Right renal cortex interstitium (tissue), 3 donors: Measurements from ENCODE around the gene NOS3. TPM values are rescaled to one million over a fixed set of nuclear protein-coding genes. Genes with fewer than 3 reads are reported as not detected.

Source experiments
- DNase-seq, 3 donors: peaks; one replicate each; pipeline ENCODE4 v3.0.0-alpha.2; 2013; ENCODE audit warnings: low read depth in 3 of 3, low spot score in 2 of 3
- polyA plus RNA-seq, 3 donors: library from polyadenylated mRNA; unstranded; fragments of 120-200 nt; gene quantifications; one replicate each; pipeline ENCODE4 v1.2.1, GENCODE V29; 2013; ENCODE audit not compliant: insufficient read length in 3 of 3

NOS3 gene
- 1 to 10 TPM; 6.8 to 7.6 (median 7.0) TPM for polyA plus RNA-seq

DNA sequence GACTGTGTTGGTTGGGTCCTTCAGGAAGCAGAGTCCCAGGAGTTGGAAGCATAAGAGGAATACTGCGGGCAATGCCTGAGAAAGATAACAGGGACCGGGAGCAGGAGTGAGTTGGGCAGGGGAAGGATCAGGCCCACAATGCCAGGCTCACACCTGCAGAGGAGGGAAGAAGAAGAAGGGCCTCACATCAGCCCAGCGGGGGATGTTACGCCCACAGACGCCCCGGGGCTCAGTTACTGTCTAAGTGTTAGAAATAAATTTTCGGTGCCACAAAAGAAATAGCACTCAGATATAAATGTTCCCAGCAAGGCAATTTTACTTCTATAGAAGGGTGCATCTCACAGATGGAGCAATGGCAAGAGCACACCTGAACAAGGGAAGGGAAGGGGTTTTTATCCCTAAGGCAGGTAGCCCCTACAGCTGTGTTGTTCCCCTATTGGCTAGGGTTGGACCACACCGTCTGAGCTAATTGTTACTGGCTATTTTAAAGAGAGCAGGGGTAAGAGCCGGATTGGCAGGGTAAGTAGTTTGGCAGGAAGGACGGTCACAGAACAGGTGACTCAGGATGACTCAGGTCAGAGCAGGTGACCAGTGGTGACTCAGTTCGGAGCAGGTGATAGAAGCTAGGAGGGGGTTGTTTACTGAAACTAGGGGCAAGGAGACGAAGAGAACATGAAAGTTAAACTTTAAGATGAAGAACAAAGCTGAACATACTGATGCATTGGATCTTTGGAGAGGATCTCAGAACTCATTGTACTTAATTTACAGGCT, at the start of gene NOS3:
NOS3 (plus strand) TSS at position 602 of the 771 bp plus-strand sequence. CDS start 2,787 bp downstream, outside the sequence.
- DNase-seq, result no peak

DNA sequence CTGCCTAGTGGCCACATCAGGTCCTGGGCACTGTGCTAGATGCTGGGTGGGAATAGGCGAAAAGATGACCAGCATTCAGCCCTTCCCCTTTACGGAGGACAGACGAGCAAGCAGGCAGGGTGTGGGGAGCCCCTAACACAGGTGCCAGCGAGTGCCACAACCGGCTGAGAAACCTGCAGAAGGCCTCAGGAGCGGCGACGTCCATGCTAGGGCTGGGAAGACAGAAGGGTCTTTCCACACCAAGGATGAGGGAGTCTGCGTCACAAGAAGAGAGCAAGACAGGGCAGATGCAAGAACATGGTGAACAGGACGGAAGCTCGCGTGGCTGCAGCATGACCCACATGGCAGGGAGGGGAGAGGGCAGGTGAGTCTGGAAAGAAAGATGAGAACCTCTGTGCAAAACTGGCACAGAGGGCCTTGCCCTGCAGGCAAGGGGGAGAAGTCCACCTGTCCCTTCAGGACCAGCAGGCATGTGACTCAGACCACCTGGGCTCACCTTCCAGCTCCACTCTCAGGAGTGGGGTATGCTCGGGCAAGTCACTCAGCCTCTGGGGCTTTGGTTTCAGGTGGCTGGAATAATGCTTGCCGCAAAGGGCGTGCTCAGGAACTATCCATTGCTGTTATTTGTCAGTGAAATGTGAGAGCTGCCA, 49.3 kb upstream of the NOS3 start:
- DNase-seq, result no peak

DNA sequence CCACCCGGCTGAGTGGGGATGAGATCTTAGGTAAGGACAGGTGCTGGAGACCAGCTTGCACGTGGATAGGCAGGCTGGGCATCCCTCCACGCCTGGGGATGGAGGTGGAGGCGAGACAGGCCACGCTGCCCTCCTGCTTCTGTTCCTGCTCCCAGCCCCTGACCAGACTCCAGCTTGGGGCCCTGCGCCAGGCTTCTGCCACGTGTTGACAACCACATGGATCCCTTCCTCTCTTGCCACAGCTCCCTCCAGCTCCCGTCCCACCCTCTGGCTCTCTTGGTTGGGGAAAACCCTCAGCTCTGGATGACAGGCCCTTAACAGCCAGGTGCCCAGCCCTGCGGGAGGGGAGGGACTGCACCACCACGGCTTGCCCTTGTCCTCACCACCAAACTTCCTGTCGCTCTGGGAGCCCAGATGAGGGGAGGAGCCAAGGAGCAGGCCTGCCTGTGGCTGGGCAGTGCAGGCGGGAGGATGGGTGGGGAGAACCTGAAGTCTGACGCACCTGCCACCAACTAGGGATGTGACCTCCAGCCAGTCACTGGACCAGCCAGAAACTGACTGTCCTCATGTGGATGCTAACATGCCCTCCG, 48.7 kb upstream of the NOS3 start:
- no peak for DNase-seq

DNA sequence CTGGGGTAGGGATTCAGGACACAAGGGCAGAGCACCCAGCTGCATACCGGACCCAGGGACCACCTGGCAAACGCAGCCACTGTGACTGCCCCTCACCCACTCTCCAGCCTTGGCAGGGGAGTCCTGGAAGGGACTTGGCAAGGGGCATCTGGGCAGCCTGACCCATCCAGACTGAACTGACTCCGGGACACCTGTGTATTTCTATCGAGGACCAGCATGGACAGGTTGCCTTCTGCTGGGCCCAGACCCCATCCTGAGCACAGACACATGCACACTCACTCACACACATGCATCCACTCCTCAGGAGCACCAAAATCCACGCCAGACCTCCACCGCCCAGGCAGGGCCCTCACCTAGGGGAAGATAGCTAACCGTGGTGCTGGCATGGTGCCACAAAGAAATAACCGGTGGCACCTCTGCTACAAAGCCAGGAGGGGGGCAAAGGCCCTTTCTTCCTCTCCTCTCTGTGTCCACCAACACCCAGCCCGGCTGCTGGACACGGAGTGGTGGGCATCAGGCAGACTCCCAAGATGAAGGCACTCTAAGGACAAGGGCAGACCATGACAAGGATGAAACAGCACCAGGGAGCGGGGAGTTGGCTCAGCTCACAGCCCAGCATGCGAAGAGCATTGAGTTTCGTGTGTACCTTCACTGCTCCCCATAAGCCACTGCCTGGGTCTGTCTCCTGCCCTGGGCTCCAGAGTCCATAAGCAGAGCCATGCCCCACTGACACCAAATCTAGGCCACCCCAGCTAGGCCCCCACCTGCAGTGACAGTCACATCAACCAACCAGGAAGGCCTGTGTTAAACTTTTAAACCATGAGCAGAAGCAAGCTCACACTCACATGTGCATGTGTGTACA, 48.0 kb upstream of the NOS3 start:
- DNase-seq, result no peak

DNA sequence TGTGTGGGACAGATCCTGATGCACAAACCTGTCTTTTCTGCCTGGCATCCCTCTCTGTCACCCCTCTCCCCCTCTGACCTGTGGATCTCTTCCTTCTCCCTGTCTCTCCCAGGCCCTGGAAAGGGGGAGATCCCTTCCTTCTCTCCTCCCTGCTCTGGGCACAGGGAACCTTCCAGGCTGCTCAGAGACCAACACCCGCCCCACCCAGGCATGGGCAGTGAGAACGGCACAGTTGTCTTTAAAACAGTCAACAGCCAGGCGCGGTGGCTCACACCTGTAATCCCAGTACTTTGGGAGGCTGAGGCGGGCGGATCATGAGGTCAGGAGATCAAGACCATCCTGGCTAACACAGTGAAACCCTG, 47.4 kb upstream of the NOS3 start:
- no peak for DNase-seq

DNA sequence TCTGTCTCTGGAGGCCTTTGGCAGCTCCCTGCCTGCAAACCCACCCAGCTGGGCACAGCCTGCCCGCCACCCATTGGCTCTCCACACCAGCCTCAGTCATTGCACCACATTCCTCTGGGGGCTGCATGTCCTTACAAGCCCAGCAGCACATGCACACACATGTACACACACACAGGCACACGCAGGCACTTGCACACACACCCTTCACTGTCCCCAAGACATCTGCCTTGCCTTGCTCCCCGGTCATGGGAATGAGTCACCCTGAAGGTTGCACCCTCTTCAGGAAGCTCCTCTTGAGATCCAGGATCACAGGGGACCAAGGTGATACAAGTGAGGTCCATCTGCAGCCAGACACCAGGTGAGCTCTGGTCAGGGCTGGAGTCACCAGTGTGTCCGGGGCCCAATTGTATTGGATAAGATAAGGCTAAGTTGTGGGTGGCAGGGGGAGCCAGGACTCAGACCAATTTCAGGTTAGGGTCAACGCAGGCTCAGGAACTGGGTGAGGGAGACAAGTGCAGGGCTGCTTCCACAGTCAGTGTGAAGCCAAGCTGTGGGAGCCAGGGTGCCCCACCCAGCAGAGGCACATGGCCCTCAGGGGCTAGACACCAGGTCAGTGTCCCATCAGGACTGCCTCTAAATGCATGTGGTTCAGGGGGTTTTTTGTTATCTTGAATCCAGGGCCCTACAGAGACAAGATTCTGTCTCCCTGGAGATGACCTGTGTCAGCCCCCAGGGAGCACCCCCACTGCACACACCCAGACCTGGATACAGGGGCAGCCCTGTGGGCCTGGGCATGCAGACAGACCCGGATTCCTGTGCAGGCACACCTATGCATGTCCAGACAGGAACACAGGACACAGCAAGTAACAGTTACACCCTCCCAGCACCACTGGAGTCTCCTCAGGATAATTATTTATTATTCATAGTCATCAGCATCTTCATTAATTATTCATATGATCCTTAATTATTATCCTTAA, 46.5 kb upstream of the NOS3 start:
- no peak for DNase-seq

DNA sequence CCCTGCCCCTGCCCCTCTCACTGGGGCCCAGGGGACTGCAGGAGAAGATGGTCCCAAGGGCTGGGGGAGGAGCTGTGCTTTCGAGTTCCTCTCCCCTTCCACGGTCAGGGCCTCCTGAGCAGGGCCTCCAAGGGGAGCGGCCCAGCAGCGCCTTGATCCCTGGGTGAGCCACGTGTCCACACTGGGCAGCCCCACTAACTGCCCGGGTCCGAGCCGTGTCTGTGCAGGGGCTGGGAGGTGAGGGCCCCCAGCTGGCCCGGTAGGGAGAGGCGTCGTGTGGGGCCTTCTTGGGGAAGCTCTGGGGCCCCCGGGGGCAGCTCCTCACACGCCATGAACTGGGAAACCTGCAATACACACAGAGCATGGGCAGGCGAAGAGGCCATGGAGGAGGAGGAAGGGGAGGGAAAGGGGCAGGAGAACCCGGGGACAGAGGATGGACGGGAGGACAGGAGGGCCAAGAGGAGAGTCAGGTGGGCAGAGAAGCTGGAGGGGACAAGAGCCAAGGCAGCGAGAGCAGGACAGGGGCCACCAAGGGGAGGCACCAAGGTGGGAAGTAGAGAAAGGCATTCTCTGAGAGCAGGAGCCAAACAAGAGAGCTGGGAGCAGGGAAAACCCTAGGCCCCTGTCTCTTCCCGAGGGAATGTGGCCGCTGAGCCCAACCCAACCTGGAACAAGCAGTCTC, 45.5 kb upstream of the NOS3 start:
- DNase-seq, result no peak

DNA sequence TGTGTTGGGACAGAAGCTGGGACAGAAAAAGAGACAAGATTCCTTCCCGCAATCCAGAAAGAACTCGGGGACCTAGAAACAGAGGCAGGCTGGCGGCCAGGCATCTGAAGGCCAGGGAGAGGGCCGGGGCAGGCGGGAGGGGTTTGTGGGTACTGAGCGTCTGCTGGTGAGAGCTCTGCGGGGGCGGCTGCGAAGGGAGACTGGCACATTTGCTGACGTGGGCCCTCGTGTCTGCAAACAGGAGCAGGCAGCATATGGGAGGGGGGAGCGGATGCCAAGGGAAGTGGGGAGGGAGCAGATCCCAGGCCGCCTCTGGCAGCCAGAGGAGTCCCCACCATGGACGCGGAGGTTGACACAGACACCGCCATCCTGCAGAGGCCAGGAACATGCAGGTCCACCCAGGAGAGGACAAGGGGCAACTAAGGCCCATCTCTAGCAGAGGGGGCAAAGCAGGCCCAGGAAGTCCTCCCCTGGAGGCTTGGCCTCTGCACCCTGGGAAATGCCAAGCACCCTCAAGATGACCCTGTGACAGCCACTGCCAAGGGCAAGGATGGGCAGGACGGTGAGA, 44.9 kb upstream of the NOS3 start:
- DNase-seq, result no peak

DNA sequence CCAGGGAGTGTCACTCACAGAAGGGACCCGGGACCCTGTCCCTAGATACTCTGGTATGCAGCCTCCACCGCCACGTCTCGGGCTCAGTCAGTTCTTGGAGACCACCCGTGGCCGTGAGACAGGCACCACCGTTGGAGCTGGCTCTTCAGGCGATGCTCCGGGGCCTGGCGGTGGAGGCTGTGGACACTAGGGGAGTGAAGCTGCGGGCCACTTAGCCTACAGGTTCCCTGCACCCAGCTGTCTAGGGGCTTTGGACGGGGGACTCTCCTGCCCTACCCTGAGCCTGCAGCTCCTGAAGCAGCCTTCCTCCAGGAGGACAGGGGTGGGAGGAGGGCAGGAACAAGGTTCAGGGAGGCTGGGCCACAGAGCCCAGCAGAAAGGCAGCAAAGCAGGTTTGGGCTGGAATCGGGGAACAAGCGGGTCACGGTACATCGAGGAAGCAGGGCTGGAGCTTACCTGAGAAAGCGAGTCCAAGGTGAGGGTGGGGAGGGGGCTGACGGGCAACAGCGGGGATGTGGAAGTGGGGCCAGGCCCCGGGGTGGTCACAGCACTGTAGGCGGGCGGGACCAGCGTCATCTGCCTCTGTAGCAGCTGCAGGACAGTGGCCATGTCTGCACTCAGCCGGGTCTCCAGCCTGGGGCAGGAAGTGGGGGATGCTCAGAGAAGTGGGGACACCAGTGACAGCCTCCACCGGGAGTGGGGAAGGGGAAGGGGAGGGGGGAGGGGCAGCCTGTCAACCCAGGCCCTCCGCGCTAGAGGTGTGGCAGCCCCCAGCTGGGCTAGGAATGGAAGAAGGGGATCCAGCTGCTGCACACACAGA, 44.2 kb upstream of the NOS3 start:
- no peak for DNase-seq

DNA sequence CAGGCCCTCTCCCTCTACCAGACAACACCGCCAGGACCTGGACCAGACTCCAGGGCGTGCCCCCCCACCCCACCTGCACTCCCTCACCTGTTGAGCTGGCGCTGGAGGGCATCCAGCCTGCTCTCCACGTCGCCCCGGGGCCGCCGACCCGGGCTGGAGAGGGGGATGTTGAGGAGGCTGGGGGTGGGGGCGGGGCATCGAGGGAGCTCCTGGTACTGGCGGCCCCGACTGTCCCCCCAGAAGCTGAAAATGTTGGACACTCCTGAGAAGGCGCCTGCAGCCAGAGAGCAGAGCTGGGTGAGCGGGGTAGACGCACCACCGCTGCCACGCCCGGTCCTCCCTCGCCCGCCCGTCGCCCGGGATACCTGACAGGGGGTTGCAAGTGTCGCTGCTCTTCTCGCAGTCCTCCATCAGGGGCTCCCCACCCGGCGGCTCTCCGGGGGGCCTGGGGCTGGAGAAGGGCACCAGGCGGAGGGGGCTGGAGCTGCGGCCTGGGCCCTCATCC, 43.5 kb upstream of the NOS3 start:
- DNase-seq, result no peak

DNA sequence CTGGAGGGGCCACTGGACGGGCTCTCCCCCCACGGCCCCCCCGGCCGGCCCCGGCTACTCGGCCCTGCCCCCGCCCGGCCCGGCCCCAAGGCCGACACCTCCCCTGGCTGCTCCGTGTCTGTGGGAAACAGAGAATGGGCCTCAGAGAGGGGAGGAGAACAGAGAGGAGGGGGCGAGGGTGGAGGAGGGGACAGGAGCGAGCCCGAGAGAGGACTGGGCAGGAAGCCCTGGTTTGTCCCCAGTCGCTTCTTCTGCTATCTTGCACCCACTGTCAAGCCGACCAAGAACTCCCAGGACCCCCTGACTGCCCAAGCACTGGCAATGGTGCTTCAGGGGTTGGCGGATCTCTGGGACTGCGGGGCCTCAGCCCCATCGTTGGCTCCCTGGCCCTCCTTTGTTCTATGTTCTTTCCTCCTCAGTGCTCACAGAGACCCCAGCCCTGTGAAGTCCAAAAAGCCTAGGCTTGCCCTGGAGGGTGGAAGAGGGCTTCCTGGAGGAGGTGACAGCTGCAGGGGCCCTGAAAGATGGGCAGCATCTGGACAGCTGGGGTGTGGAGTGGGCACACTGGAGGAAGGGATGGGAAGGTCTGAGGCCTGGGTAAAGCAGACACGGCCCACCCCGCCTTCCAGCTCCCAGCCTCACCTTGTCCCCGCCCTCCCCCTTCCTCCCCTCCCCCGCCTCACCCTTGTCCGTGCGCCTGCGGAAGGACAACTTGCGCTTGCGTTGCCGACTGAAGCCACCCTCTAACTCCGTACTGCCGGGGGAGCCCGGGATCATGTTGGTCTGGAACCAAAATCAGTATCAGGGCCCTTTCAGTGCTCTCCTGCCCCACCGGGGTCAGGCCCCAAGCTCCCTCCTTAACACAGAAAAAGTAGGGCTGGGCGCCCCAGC, 42.8 kb upstream of the NOS3 start:
- DNase-seq, result no peak

DNA sequence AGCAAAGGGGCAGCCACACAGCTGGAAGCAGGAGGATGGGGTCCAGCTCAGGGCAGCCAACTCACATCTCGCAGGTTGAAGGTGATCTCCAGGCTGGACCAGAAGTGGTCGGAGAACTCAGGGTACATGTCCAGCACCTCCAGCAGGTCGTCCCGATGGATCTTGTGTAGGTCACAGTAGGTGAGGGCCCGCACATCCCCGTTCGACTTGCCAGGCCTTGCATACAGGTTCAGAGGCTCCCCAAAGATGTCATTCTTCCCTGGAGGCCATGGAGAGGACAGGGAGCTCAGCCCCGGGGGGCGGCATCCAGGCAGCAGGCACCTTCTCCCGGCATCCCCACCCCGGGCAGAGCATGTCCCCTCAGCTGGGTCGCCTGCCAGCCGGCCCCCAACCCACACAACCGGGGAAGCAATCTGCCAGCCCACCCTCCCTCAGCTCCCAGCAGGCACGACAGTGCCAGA, 42.0 kb upstream of the NOS3 start:
- DNase-seq, result no peak

DNA sequence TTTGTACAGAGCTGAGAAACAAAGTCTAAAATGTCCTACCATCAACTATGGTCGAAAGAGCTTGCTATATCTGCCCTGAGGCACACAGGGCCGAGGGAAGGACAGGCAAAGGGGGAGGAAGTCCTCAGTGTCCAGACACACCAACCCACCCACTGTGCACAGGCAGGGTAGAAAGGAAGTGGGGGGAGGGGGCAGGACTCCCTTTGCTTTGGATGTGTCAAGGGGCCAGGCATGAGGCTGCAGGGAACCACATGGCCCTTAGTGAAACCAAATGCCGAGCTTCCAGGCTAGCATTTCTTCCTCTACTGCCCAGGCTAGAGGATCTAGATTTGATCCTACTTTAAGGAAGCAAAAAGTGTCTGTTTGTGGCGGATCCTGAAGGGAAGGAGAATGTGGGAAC, 41.3 kb upstream of the NOS3 start:
- no peak for DNase-seq

DNA sequence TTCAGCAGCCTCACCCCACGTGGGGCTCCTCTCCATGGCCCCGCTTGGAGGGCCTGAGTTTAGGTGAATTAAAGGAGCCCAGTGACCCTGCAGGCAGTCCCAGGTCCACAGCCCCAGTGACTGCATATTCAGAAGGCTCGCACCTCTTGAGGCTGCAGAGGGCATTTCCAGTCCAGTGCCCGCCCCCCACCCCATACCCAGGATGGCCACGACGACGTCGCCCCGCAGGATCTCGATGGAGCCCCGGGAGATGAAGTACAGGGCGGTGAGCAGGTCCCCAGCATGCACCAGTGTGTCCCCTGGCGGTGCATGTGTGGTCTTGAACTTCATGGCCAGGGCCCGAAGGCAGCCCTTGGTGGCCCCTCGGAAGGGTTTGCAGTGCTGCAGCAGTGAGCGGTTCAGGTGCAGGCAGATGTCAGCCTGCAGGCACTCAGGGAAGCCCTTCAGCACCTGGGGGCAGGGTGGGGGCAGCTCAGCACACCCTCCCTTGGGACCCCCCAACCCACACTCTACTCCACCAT, 40.8 kb upstream of the NOS3 start:
- DNase-seq, result no peak

DNA sequence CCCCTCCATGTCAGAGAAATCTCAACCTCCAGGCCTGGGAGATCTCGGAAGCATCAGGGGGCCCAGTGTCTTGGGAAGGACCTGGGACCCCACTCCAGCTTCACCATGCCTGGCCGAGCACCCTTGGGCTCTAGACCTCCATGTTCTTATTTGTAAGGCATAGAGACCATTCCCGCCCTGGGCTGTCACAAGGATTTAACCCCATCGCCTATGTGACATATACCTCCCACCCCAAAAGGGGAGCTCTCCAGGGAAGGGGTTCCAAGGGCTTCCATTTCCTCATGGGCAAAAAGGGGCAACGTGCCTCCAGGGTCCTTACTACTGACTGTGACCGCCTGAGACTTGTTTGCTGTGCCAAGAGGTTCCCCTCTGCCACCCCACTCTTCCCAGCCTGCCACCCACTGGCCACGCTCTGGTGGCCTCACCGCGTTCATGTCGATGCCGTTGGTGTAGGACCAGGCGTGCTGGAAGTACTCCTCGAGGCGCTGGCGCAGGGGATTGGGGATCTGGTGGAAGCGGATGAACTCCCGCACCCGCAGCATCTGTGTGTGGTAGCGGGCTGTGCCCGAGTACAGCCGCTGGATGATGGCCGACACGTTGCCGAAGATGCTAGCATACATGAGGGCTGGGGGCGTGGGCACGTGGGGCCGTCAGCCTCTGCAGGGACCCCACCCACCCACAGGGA, 40.2 kb upstream of the NOS3 start:
- no peak for DNase-seq

DNA sequence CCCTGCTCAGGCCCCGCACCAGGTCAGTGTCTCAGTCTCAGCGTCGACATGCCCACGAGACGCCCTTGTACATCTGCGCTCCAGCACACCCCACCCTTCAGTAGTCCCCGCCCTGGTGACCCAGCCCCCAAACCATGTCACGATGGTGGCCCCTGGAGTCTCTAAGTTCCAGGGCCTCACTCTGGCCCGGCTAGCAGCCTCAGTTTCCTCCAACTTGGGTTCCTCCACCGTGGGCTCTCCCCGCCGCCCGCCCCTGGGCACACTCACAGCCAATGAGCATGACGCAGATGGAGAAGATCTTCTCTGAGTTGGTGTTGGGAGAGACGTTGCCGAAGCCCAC, 39.7 kb upstream of the NOS3 start:
- no peak for DNase-seq
